Measurements from ENCODE around the gene MYBBP1A.

MYBBP1A gene

DNA sequence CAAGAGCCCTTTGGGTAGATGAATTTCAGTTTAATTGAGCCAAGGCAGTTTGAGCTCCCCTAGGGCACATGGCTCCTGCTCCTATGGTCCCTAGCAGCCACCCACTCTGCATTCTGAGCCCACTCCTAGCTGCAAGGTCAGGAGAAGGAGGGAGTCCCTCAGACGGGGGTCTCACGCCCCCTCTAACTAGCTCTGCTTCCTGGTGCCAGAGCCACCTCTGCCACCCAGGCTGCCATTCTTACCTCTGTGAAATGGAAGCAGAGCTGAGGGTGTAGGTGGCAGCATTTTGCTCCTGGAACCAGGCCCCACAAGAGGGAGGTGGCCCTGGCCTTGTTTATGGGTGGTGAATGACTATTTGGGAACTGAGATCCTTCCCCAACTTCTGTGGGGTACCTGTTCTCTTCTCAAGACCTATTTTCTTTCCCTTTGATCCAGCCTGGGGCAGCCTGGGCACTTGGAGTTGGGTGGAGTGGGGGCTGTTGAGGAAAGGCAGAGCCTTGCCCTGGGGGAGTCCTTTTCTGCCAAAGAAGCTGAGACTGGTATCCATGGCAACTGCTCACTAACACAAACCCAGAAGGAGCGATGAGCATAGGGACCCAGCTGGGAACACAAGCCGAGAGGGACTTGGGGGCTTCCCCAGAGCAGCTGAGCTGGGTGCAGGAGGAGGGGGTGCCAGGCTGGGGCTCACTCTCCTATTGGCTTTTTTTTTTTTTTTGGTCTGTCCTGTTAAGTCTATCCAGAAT, 51.7 kb downstream of the MYBBP1A start:
- ChIA-PET POLR2A (no interaction called here), CTCF (interaction anchor here (0.6 to 1.0 kb wide), 2 partner anchors 61 to 63 kb away, joined by 3 read pairs; no protein-coding TSS in a partner anchor)

DNA sequence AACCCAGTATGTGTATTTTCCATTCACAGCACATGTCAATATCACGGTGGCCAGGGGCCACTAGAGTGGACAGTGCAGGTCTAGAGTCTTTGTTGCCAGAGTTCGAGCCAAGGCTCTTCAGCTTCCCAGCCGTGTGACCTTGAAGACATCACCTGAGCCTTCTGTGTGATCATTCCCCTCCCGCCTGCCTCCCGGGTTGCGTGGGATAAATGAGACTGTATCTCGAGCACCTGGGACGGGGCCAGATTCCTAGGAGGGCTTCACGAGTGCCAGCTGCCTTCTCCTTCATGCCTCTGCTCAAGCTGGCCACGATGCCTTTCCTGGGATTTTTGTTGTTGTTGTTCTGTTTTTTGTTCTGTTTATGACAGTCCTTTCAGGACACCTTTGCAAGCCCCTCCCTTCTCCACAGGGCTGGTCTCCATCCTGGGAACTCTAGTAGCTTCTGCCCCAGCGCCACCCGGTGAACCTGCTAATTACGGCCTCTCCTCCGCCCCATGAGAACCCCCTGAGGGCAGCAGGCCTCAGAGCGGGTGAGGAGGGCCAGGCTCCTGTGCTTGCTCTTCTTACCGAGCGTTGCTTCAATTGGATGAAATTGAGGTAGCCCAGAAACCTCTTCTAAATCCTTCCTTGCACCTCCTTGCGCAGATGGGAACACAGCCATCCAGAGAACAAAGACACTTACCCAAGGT, 52.6 kb downstream of the MYBBP1A start:
- TF ChIP-seq, protein P1, sequence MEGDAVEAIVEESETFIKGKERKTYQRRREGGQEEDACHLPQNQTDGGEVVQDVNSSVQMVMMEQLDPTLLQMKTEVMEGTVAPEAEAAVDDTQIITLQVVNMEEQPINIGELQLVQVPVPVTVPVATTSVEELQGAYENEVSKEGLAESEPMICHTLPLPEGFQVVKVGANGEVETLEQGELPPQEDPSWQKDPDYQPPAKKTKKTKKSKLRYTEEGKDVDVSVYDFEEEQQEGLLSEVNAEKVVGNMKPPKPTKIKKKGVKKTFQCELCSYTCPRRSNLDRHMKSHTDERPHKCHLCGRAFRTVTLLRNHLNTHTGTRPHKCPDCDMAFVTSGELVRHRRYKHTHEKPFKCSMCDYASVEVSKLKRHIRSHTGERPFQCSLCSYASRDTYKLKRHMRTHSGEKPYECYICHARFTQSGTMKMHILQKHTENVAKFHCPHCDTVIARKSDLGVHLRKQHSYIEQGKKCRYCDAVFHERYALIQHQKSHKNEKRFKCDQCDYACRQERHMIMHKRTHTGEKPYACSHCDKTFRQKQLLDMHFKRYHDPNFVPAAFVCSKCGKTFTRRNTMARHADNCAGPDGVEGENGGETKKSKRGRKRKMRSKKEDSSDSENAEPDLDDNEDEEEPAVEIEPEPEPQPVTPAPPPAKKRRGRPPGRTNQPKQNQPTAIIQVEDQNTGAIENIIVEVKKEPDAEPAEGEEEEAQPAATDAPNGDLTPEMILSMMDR (IDR thresholded peaks at IDR 0.05; ENCODE audit: insufficient read depth, low read length, missing control alignments): no peak
- CTCF ChIA-PET: interaction anchor here (0.6 kb wide), 1 partner anchor 62 kb away, joined by 3 read pairs; no protein-coding TSS in a partner anchor
- H3K4me3 ChIP-seq (ENCODE audit: low read depth, low read length): no peak overlapping the region
- POLR2A ChIA-PET: no interaction called here
- no peak for DNase-seq (ENCODE audit: low read depth, low spot score)

More for the DNA sequence above, 51.7 kb downstream of the MYBBP1A start:
- TF ChIP-seq, protein P1 (IDR thresholded peaks at IDR 0.05; ENCODE audit: insufficient read depth, low read length, missing control alignments): no peak
- no peak for DNase-seq (ENCODE audit: low read depth, low spot score)
- no peak overlapping the region for H3K4me3 ChIP-seq (ENCODE audit: low read depth, low read length)

DNA sequence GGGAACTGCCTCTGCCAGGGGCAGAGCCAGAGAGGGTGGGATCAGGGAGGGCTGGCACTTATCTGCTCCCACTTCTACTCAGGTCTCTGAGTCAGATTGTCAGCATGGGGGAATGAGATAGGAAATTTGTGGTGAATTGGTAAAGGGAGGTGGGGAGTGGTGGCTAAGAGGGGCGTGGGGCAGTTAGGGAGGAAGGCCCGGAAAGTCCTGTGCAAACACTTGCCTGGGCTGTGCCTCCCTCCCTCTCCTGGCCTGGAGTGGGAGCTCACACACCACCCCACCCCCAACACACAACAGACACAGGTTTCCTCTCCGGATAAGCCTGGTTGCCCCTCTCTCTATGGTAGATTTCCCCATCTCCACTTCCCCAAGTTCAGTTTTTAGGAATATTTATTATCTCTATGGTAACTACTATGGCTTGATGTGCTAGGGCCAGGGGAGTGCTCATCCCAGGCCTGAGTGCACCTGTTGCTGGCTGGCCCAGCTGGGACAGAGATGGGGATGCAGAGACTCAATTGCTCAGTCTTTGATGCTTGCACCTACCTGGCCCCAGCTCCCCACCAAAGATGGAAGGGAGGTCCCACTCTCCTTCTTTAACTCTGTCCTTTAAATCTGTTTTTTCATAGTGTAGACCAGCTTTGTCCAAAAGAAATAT, 53.8 kb downstream of the MYBBP1A start:
- ChIA-PET CTCF (no interaction called here), POLR2A (no interaction called here)
- no peak overlapping the region for H3K4me3 ChIP-seq (ENCODE audit: low read depth, low read length)
- TF ChIP-seq, protein P1 (IDR thresholded peaks at IDR 0.05; ENCODE audit: insufficient read depth, low read length, missing control alignments): no peak
- no peak for DNase-seq (ENCODE audit: low read depth, low spot score)

DNA sequence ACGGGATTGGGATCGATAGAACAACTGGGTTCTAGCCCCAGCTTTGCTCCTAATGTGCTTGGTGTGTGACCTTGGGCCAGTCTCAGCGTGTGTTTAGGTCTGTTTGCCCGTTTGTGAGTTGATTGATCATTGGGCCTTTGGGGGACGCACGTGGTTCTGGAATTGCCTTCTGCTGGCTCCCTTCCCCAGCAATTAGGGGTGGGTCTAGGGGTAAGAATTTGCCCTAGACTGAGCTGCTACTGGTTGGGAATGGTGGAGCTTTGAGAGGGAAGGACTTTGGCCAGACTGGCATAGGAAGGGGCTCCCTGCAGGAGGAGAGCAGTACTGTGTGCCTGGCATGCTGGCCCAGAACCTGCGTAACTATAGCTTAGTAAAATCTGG, 55.0 kb downstream of the MYBBP1A start:
- ChIA-PET CTCF (interaction anchor here (0.9 to 1.5 kb wide), 3 partner anchors 28 to 79 kb away, joined by 3 to 4 read pairs (median 3); no protein-coding TSS in a partner anchor), POLR2A (interaction anchor here (0.6 kb wide), 1 partner anchor 36 kb away, joined by 4 read pairs; no protein-coding TSS in a partner anchor)
- no peak for DNase-seq (ENCODE audit: low read depth, low spot score)
- no peak overlapping the region for H3K4me3 ChIP-seq (ENCODE audit: low read depth, low read length)
- TF ChIP-seq, protein P1 (IDR thresholded peaks at IDR 0.05; ENCODE audit: insufficient read depth, low read length, missing control alignments): no peak

DNA sequence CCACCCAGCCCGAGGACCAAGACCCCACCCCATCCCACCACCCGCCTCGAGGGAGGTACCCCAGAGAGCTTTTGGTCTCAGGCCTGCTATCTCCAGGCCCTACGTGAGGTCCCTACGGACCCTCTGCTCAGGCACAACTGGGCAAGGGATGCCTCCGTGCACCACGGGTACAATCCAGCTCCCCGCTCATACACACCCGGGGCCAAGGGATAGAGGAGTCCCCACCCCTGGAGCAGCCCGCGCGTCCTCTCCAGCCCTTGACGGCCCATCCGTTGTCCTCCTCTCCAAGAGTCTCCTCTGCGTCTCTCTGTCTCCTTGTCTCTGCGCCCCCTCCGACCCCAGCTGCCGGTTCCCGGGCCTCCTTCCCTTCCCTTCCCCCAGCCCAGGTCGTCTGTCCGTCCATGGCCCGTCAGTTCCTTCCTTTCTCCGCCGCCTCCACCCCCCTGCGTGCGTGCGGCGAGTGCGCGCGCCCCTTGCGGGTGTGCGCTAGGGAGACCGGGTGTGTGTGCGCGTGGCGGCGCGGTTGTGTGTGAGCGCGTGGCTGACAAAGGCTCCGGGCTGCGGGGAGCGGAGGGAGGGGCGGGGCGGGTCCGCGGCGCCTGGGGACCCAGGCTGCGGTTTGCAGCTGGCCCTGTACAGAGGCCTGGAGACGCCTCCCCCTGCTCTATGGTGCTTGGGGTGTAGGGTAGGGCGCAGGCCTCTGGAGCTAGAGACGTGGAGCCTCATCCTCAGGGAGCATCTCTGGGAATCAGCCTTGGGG, 55.6 kb downstream of the MYBBP1A start:
- DNase-seq (ENCODE audit: low read depth, low spot score): no peak
- POLR2A ChIA-PET: interaction anchor here (0.6 kb wide), 1 partner anchor 37 kb away, joined by 4 read pairs; no protein-coding TSS in a partner anchor
- TF ChIP-seq, protein P1 (IDR thresholded peaks at IDR 0.05; ENCODE audit: insufficient read depth, low read length, missing control alignments): no peak
- CTCF ChIA-PET: interaction anchor here (0.9 to 1.5 kb wide), 3 partner anchors 27 to 79 kb away, joined by 3 to 4 read pairs (median 3); no protein-coding TSS in a partner anchor
- H3K4me3 ChIP-seq (ENCODE audit: low read depth, low read length): no peak overlapping the region

Data from AG04449 (cell line).